ENCODE results near the gene MYO5C. TPM values are rescaled to one million over a fixed set of nuclear protein-coding genes. Genes with fewer than 3 reads are reported as not detected.

Gene MYO5C
- total RNA-seq, 4 donors from 2014 or later = 28.9 to 36.9 (median 32.5) TPM

DNA sequence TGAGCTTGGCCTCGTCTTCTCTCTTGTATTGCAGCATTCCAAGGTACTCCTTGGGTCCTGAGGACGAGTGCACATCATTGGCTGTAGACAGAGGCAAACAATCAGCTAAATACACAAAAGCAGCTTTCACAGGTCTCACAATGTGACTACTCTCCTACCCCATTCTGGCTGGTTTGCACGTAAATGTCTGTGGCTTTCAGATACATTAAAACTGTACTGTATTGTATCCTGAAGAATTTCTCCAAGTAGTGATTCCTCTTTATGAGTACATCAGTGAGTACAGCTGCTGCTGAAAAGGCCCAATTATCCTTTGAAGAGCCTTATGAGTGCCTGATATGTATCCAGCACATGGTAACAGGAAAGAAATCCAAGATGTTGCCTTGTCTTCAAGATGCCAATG lies 82.4 kb downstream of the MYO5C start:
- no peaks in the 10 kb centered on the region for H3K27me3 ChIP-seq
- DNase-seq = no peak
- no peak overlapping the region for H3K4me3 ChIP-seq
- intact Hi-C loops (cut with DNase I; ENCODE audit: low total_unique reads) = no loop called here
- TF ChIP-seq, protein P1, sequence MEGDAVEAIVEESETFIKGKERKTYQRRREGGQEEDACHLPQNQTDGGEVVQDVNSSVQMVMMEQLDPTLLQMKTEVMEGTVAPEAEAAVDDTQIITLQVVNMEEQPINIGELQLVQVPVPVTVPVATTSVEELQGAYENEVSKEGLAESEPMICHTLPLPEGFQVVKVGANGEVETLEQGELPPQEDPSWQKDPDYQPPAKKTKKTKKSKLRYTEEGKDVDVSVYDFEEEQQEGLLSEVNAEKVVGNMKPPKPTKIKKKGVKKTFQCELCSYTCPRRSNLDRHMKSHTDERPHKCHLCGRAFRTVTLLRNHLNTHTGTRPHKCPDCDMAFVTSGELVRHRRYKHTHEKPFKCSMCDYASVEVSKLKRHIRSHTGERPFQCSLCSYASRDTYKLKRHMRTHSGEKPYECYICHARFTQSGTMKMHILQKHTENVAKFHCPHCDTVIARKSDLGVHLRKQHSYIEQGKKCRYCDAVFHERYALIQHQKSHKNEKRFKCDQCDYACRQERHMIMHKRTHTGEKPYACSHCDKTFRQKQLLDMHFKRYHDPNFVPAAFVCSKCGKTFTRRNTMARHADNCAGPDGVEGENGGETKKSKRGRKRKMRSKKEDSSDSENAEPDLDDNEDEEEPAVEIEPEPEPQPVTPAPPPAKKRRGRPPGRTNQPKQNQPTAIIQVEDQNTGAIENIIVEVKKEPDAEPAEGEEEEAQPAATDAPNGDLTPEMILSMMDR (IDR thresholded peaks at IDR 0.05) = no peak
- no peak for TF ChIP-seq POLR2A (IDR thresholded peaks at IDR 0.05)
- H3K36me3 ChIP-seq = no peaks in the 10 kb centered on the region
- no peaks in the 10 kb centered on the region for H3K9me3 ChIP-seq
- H3K4me1 ChIP-seq = no peaks in the 10 kb centered on the region
- H3K27ac ChIP-seq = no peak overlapping the region

DNA sequence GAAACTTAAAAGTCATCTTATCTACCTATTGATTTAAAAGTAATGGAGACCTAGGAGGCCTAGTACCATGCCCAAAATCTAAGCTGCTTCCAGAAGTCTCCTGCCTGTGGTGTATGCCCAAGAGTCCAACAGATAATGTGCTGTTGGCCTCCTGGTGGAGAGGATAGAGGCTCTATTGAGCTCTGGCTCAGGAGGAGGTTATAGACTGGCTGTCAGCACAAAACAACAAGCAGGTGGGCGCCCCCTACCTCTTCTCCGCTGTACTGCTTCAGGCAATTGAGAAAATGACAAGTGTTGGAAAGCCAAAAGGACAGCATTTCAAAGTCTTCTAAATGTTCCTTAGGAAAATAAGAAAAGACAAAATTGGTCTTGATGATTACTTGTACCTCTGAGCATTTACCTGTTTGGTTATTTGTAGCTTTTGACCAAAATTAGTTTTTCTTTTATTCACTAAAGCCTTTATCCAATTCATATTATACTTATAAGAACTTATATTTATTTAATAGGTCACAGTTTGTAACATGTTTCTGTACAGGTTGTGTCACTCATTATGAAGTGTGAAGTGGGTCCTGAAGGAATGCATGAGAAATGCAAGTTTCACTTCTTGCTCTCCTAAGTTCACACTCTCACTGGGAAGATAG lies 87.2 kb downstream of the MYO5C start:
- H3K4me3 ChIP-seq = no peak overlapping the region
- TF ChIP-seq POLR2A (IDR thresholded peaks at IDR 0.05) = no peak
- TF ChIP-seq, protein P1 (IDR thresholded peaks at IDR 0.05) = peak in 3 of 4 experiments; percentile 20 to 56 (median 53)
- no peak overlapping the region for H3K27ac ChIP-seq
- H3K36me3 ChIP-seq = no peaks in the 10 kb centered on the region
- no peaks in the 10 kb centered on the region for H3K27me3 ChIP-seq
- no peaks in the 10 kb centered on the region for H3K4me1 ChIP-seq
- H3K9me3 ChIP-seq = no peaks in the 10 kb centered on the region
- intact Hi-C loops (cut with DNase I; ENCODE audit: low total_unique reads) = no loop called here
- peak; percentile 40 to 41 for DNase-seq

DNA sequence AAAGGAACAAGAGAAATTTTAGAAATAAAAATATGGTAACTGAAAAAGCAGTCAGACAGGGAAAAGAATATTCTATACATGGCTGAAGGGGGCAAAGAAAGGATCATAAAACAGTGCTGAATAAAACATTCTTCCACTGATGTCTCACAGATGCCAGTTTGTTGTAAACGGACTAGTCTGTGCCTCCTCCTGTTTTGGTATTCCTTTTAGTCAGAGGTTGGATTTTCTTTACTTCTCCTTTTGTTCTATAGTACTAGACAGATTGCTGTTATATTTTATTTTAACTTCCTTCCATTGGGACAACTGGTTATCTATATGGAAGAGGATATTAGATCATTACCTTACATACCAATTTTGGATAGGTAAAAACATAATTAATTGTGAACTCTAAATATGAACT lies 88.4 kb downstream of the MYO5C start:
- H3K4me1 ChIP-seq = no peaks in the 10 kb centered on the region

DNA sequence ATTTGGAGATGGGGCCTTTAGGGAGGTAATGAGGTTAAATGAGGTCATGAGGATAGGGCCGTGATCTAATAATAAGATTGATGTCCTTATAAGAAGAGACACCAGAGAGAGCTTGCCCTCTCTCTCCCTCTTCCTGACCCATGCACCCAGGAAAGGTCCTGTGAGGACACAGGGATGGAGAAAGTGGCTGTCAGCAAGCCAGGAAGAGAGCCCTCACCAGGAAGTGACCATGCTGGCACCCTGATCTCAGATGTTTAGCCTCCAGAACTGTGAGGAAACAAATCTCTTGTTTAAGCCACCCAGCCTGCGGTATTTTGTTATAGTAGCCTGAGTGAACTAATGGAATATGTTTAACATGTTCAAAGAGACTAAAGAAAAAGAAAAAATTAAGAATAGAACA lies 89.2 kb downstream of the MYO5C start:
- Histone ChIP-seq H3K4me3 (no peak overlapping the region), H3K36me3 (no peaks in the 10 kb centered on the region), H3K27ac (no peak overlapping the region), H3K4me1 (no peaks in the 10 kb centered on the region), H3K9me3 (no peaks in the 10 kb centered on the region), H3K27me3 (no peaks in the 10 kb centered on the region)
- DNase-seq = no peak
- intact Hi-C loops (cut with DNase I; ENCODE audit: low total_unique reads) = no loop called here
- TF ChIP-seq, protein P1 (IDR thresholded peaks at IDR 0.05) = no peak
- TF ChIP-seq POLR2A (IDR thresholded peaks at IDR 0.05) = no peak

More for the DNA sequence above, 88.4 kb downstream of the MYO5C start:
- TF ChIP-seq POLR2A (IDR thresholded peaks at IDR 0.05) = no peak
- TF ChIP-seq, protein P1 (IDR thresholded peaks at IDR 0.05) = no peak
- Histone ChIP-seq H3K27me3 (no peaks in the 10 kb centered on the region), H3K27ac (no peak overlapping the region), H3K9me3 (no peaks in the 10 kb centered on the region), H3K36me3 (no peaks in the 10 kb centered on the region), H3K4me3 (no peak overlapping the region)
- no peak for DNase-seq
- intact Hi-C loops (cut with DNase I; ENCODE audit: low total_unique reads) = no loop called here

DNA sequence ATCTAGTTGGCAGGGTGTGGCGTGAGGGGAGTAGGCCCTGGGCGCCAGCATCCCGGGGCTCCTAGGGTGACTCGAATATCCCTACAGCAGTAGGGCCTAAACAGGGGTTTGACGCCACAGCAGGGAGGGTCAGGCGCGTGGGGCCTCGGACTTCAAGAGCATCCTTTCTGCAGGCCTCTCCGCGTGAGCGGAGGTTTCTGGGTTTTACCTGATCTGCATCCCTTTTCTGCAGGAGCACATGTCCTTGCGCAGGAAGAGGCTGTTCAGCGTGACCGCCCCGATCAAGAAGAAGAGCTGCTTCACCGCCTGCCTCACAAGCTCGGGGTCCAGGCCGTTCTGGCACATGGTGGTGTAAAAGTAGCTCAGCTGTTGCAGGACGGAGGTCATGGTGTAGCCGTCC lies 90.9 kb downstream of the MYO5C start:
- no peaks in the 10 kb centered on the region for H3K36me3 ChIP-seq
- DNase-seq = no peak
- no peak overlapping the region for H3K4me3 ChIP-seq
- intact Hi-C loops (cut with DNase I; ENCODE audit: low total_unique reads) = no loop called here
- H3K27me3 ChIP-seq = no peaks in the 10 kb centered on the region
- no peaks in the 10 kb centered on the region for H3K9me3 ChIP-seq
- H3K4me1 ChIP-seq = no peaks in the 10 kb centered on the region
- no peak for TF ChIP-seq POLR2A (IDR thresholded peaks at IDR 0.05)
- TF ChIP-seq, protein P1 (IDR thresholded peaks at IDR 0.05) = no peak
- no peak overlapping the region for H3K27ac ChIP-seq

All from uterus (tissue), 4 donors.